IMR-90 (cell line): ENCODE measurements around the gene PRTFDC1. TPM values are rescaled to one million over a fixed set of nuclear protein-coding genes. Genes with fewer than 3 reads are reported as not detected.

ENCODE experiments used
- ATAC-seq: fragments of 200-7000 bp; cut with Tn5 transposase; 2 replicates; pipeline ENCODE4 v1.9.1; 2020; ENCODE audit warnings: low read depth, mild to moderate bottlenecking, moderate library complexity
- BruUV-seq: library from RNA; stranded (reverse); fragments of 400-500 nt; replicated peaks from 2 replicates; lab custom pipeline; 2021; lab: Mats Ljungman, UMichigan
- CTCF ChIA-PET: fragments of 300-600 bp; formaldehyde crosslinking; extraction: SDS; loops from one replicate; lab custom pipeline; 2021; ENCODE audit warnings: antibody characterized with exemption; lab: Yijun Ruan, JAX
- POLR2A ChIA-PET: fragments of 300-600 bp; sonication (Branson Sonifier 250); formaldehyde crosslinking; loops from one replicate; lab custom pipeline; 2022; ENCODE audit warnings: antibody characterized with exemption; ENCODE audit not compliant: unreplicated experiment; lab: Charles Lee
- DNase-seq: peaks from one replicate; pipeline ENCODE4 v3.0.0; 2013
- H2AFZ ChIP-seq: replicated peaks from 2 replicates; pipeline ENCODE3; 2013; ENCODE audit warnings: low read length, mild to moderate bottlenecking; ENCODE audit not compliant: poor library complexity
- H2AK5ac ChIP-seq: 2 replicates; pipeline ENCODE4 v1.6.1; 2013; ENCODE audit warnings: low read depth, low read length, inconsistent platforms
- H2AK9ac ChIP-seq: replicated peaks from 2 replicates; pipeline ENCODE3; 2013; ENCODE audit warnings: mild to moderate bottlenecking, low read depth, low read length, moderate library complexity; ENCODE audit not compliant: poor library complexity
- H2BK120ac ChIP-seq: 2 replicates; pipeline ENCODE4 v1.6.1; 2013; ENCODE audit warnings: low read depth, low read length, inconsistent platforms
- H2BK15ac ChIP-seq: 3 replicates; pipeline ENCODE4 v1.6.1; 2013; ENCODE audit warnings: low read depth, low read length, inconsistent platforms
- H2BK20ac ChIP-seq: 2 replicates; pipeline ENCODE4 v1.6.1; 2013; ENCODE audit warnings: low read depth, mild to moderate bottlenecking, inconsistent platforms, low read length, moderate library complexity
- H2BK5ac ChIP-seq: 2 replicates; pipeline ENCODE4 v1.6.1; 2013; ENCODE audit warnings: mild to moderate bottlenecking, low read depth, low read length, inconsistent platforms; ENCODE audit not compliant: poor library complexity, severe bottlenecking
- H3K14ac ChIP-seq: replicated peaks from 2 replicates; pipeline ENCODE4 v1.6.1; 2013; ENCODE audit warnings: low read depth, low read length, inconsistent platforms
- H3K18ac ChIP-seq: 2 replicates; pipeline ENCODE4 v1.6.1; 2013; ENCODE audit warnings: low read depth, low read length, control low read depth
- H3K23ac ChIP-seq: 2 replicates; pipeline ENCODE4 v1.6.1; 2013; ENCODE audit warnings: low read depth, low read length, inconsistent platforms
- H3K27ac ChIP-seq: 2 replicates; pipeline ENCODE4 v1.5.1; 2013; ENCODE audit warnings: mild to moderate bottlenecking, control low read depth, low read length; ENCODE audit not compliant: insufficient read depth
- H3K27me3 ChIP-seq: 2 replicates; pipeline ENCODE4 v1.6.1; 2013; ENCODE audit warnings: low read length; ENCODE audit not compliant: control insufficient read depth, insufficient read depth
- H3K36me3 ChIP-seq: 2 replicates; pipeline ENCODE4 v1.6.1; 2013; ENCODE audit warnings: low read length, mixed read lengths; ENCODE audit not compliant: control insufficient read depth, insufficient read depth
- H3K4ac ChIP-seq: 2 replicates; pipeline ENCODE4 v1.6.1; 2013; ENCODE audit warnings: low read depth, low read length, inconsistent platforms
- H3K4me1 ChIP-seq: 2 replicates; pipeline ENCODE4 v1.6.1; 2013; ENCODE audit warnings: low read length, mixed read lengths; ENCODE audit not compliant: control insufficient read depth, insufficient read depth
- H3K4me2 ChIP-seq: 2 replicates; pipeline ENCODE4 v1.6.1; 2013; ENCODE audit warnings: low read depth, mild to moderate bottlenecking, control low read depth, low read length, moderate library complexity
- H3K4me3 ChIP-seq: 2 replicates; pipeline ENCODE4 v1.5.1; 2013; ENCODE audit warnings: low read depth, mild to moderate bottlenecking, control low read depth, low read length, moderate library complexity; ENCODE audit not compliant: insufficient read depth
- H3K56ac ChIP-seq: 2 replicates; pipeline ENCODE4 v1.6.1; 2013; ENCODE audit warnings: low read length, inconsistent platforms; ENCODE audit not compliant: insufficient read depth; ENCODE audit errors: extremely low read depth
- H3K79me1 ChIP-seq, 2 experiments: 2 replicates each; pipeline ENCODE4 v1.6.1; 2013; ENCODE audit warnings: low read length in 2 of 2, inconsistent platforms in 1 of 2, low read depth in 1 of 2
- H3K9ac ChIP-seq: 2 replicates; pipeline ENCODE4 v1.6.1; 2013; ENCODE audit warnings: low read depth, low read length, control low read depth
- H3K9me1 ChIP-seq: 2 replicates; pipeline ENCODE4 v1.6.1; 2013; ENCODE audit warnings: low read length, inconsistent platforms; ENCODE audit not compliant: insufficient read depth
- H3K9me3 ChIP-seq: 2 replicates; pipeline ENCODE4 v1.6.1; 2013; ENCODE audit warnings: low read length; ENCODE audit not compliant: control insufficient read depth, insufficient read depth
- H4K20me1 ChIP-seq: 2 replicates; pipeline ENCODE4 v1.6.1; 2013; ENCODE audit warnings: low read length, inconsistent platforms; ENCODE audit not compliant: insufficient read depth
- H4K5ac ChIP-seq: 2 replicates; pipeline ENCODE4 v1.6.1; 2013; ENCODE audit warnings: mild to moderate bottlenecking, low read depth, low read length, control low read depth
- H4K8ac ChIP-seq, 2 experiments: 2 replicates each; pipeline ENCODE4 v1.6.1; 2013; ENCODE audit warnings: low read depth in 2 of 2, low read length in 2 of 2, control low read depth in 1 of 2, inconsistent platforms in 1 of 2
- H4K91ac ChIP-seq: 2 replicates; pipeline ENCODE4 v1.6.1; 2013; ENCODE audit warnings: low read depth, low read length, inconsistent platforms; ENCODE audit not compliant: insufficient read depth
- BHLHE40 ChIP-seq: fragments of 150-350 bp; IDR thresholded peaks from 2 replicates; pipeline ENCODE4 v1.6.1; 2016; ENCODE audit warnings: mild to moderate bottlenecking, low read depth, low read length
- CTCF ChIP-seq: conservative IDR thresholded peaks from 2 replicates; pipeline ENCODE4 v1.5.1; 2012; ENCODE audit warnings: mild to moderate bottlenecking, low read depth, low read length, improper control_type of control experiment
- ELK1 ChIP-seq: fragments of 150-350 bp; IDR thresholded peaks from 2 replicates; pipeline ENCODE4 v1.6.1; 2016; ENCODE audit warnings: low read depth, mild to moderate bottlenecking, low read length, moderate library complexity, borderline replicate concordance
- MAFK ChIP-seq: IDR thresholded peaks from 2 replicates; pipeline ENCODE4 v1.6.1; 2012; ENCODE audit warnings: low read depth, low read length, improper control_type of control experiment
- MAZ ChIP-seq: IDR thresholded peaks from 2 replicates; pipeline ENCODE4 v1.6.1; 2012; ENCODE audit warnings: low read depth, mild to moderate bottlenecking, low read length, improper control_type of control experiment, moderate library complexity, borderline replicate concordance
- MXI1 ChIP-seq: IDR thresholded peaks from 2 replicates; pipeline ENCODE4 v1.6.1; 2012; ENCODE audit warnings: low read depth, mild to moderate bottlenecking, low read length, moderate library complexity, borderline replicate concordance
- NFE2L2 ChIP-seq: fragments of 150-350 bp; IDR thresholded peaks from 2 replicates; pipeline ENCODE4 v1.6.1; 2016; ENCODE audit warnings: low read depth, mild to moderate bottlenecking, low read length
- POLR2A ChIP-seq: IDR thresholded peaks from 2 replicates; pipeline ENCODE4 v1.6.1; 2012; ENCODE audit warnings: mild to moderate bottlenecking, low read depth, low read length
- RAD21 ChIP-seq: IDR thresholded peaks from 2 replicates; pipeline ENCODE4 v1.6.1; 2012; ENCODE audit warnings: low read length, improper control_type of control experiment
- RCOR1 ChIP-seq: IDR thresholded peaks from 2 replicates; pipeline ENCODE4 v1.6.1; 2012; ENCODE audit warnings: mild to moderate bottlenecking, low read length, improper control_type of control experiment; ENCODE audit not compliant: insufficient replicate concordance
- RFX5 ChIP-seq: IDR thresholded peaks from 2 replicates; pipeline ENCODE4 v1.8.0; 2012; ENCODE audit warnings: low read depth, mild to moderate bottlenecking, low read length, moderate library complexity
- WGBS, 2 experiments: methylation state at CpG; one replicate each; pipeline versions ENCODE4 v1.1.5 to v1.1.7; 2013; ENCODE audit warnings: missing lambda C conversion rate in 2 of 2; ENCODE audit not compliant: insufficient read length in 1 of 2; ENCODE audit errors: extremely low coverage in 2 of 2; 5-methylcytosine and 5-hydroxymethylcytosine counted together
- dilution Hi-C: fragments of 300-500 bp; cut with HindIII; formaldehyde crosslinking; loops from one replicate; pipeline ENCODE4 v1.14.3; 2018; ENCODE audit warnings: low sequenced_read_pairs; ENCODE audit not compliant: unreplicated experiment
- in situ Hi-C: fragments of 300-500 bp; cut with MboI; formaldehyde crosslinking; loops from 3 replicates; pipeline ENCODE4 v1.14.3; 2019; ENCODE audit warnings: low sequenced_read_pairs, inconsistent platforms, mixed read lengths
- intact Hi-C: fragments of 100-400 bp; cut with micrococcal nuclease; formaldehyde crosslinking; loops from 2 replicates; pipeline ENCODE4 v1.10.0; 2022
- polyA plus RNA-seq, 3 experiments: library from polyadenylated mRNA; depleted of rRNA; stranded (reverse); fragments of >200 nt; gene quantifications; 2 replicates each; pipeline ENCODE4 v1.2.3, GENCODE V29; 2012; ENCODE audit warnings: low replicate concordance in 1 of 3
- total RNA-seq: library from RNA; depleted of rRNA; stranded (reverse); fragments of >200 nt; gene quantifications from 2 replicates; pipeline ENCODE4 v1.2.3, GENCODE V29; 2012

The PRTFDC1 gene
- total and polyA plus RNA-seq, 2 of the 4 experiments (the other 2 are of a cell fraction), result 12.3 to 17.9 TPM

GRCh38 chr10:24929056-24929544 lies 23.3 kb downstream of the PRTFDC1 start:
- Histone ChIP-seq H4K5ac (no peak overlapping the region), H2BK15ac (no peak overlapping the region), H4K8ac (no peak overlapping the region), H4K91ac (no peak overlapping the region), H4K20me1 (no peaks in the 10 kb centered on the region), H2AK9ac (no peak overlapping the region), H3K36me3 (no peaks in the 10 kb centered on the region), H2BK5ac (no peak overlapping the region), H3K4me1 (no peaks in the 10 kb centered on the region), H3K18ac (no peak overlapping the region), H3K4me2 (no peak overlapping the region), H2AK5ac (no peak overlapping the region), H3K79me1 (no peaks in the 10 kb centered on the region), H3K4ac (no peak overlapping the region), H2BK120ac (no peak overlapping the region), H3K27me3 (no peaks in the 10 kb centered on the region), H3K9ac (no peak overlapping the region), H3K9me1 (no peaks in the 10 kb centered on the region), H3K23ac (no peak overlapping the region), H3K14ac (no peak overlapping the region), H2BK20ac (no peak overlapping the region), H3K27ac (no peak overlapping the region), H2AFZ (no peak overlapping the region), H3K9me3 (no peaks in the 10 kb centered on the region), H3K4me3 (no peak overlapping the region), H3K56ac (no peak overlapping the region)
- in situ Hi-C loops, result no loop called here
- TF ChIP-seq RAD21 (no peak), ELK1 (no peak), MXI1 (no peak), RFX5 (no peak), BHLHE40 (no peak), MAZ (no peak), CTCF (no peak), NFE2L2 (no peak), POLR2A (no peak), MAFK (no peak), RCOR1 (no peak)
- ATAC-seq (no peak), DNase-seq (no peak)
- dilution Hi-C loops, result no loop called here
- ChIA-PET POLR2A (no interaction called here), CTCF (no interaction called here)
- 60% methylated on average over 1 of the region's 4 CpGs; no CpG with 5 or more reads in 1 of the 2 experiments for WGBS, 2 experiments
- no TSS peak for BruUV-seq
- intact Hi-C loops, result no loop called here
